Spleen (tissue), 7 donors: ENCODE results near the gene PTH1R.

Source experiments
- CTCF ChIP-seq, 11 experiments: fragments of 200-600 bp in 7 of 11; fragments of 450-650 bp in 4 of 11; sonication (generic) in 4 of 11; IDR thresholded peaks in 8 of 11; conservative IDR thresholded peaks in 3 of 11; 1 replicate in 7 of 11; 2 replicates in 4 of 11; pipeline versions ENCODE4 v1.4.0 to v1.8.0; 2016 to 2021; ENCODE audit warnings: antibody characterized with exemption in 11 of 11, inconsistent platforms in 4 of 11, mild to moderate bottlenecking in 1 of 11
- POLR2AphosphoS5 ChIP-seq, 3 donors: sonication (generic); formaldehyde crosslinking; IDR thresholded peaks; one replicate each; pipeline ENCODE4 v1.5.1; 2017; ENCODE audit warnings: antibody characterized with exemption in 3 of 3
- donor health status: DM: no; HTN: no; CAD: no; lungs with moderate emphysema.
- donor health status: DM: no; HTN: no; CAD: no.
- donor health status: DM: no; HTN: no; CAD: no.

- TF ChIP-seq CTCF (IDR thresholded peaks at IDR 0.05 in 8 of 11, conservative IDR thresholded peaks at IDR 0.05 in 3 of 11) = no peak
- TF ChIP-seq POLR2AphosphoS5 (IDR thresholded peaks at IDR 0.05) = no peak
Measured at GRCh38 chr3:46830801-46831200, 46.7 kb upstream of the PTH1R start.
